Endothelial cell of umbilical vein (primary cell): ENCODE results near the gene ATP5PO. TPM values are rescaled to one million over a fixed set of nuclear protein-coding genes. Genes with fewer than 3 reads are reported as not detected.

Experiments
- BruUV-seq: library from RNA; stranded (reverse); fragments of 400-500 nt; replicated peaks from 2 replicates; lab custom pipeline; 2021; lab: Mats Ljungman, UMichigan
- CTCF ChIA-PET: fragments of 300-600, 350-600 bp; sonication (Branson Sonifier 250); formaldehyde crosslinking; loops from one replicate; lab custom pipeline; 2021; ENCODE audit warnings: antibody characterized with exemption, inconsistent platforms; lab: Charles Lee
- POLR2A ChIA-PET: fragments of 300-600, 350-600 bp; sonication (Branson Sonifier 250); formaldehyde crosslinking; loops from one replicate; lab custom pipeline; 2021; ENCODE audit warnings: antibody characterized with exemption, inconsistent platforms; lab: Charles Lee
- DNase-seq: peaks from one replicate; pipeline ENCODE4 v3.0.0-alpha.2; 2011; ENCODE audit warnings: low read depth, low spot score
- FAIRE-seq: peaks from 2 replicates; lab custom pipeline; 2011; peaks lifted over from hg19 to GRCh38; lab: Jason Lieb, UNC
- H2AFZ ChIP-seq: 2 replicates; pipeline ENCODE4 v1.6.0; 2012; ENCODE audit warnings: low read depth, low read length, control low read depth, inconsistent platforms
- H3K27ac ChIP-seq: 2 replicates; pipeline ENCODE4 v1.5.1; 2011; ENCODE audit warnings: low read depth, mild to moderate bottlenecking, control low read depth, low read length, moderate library complexity; ENCODE audit not compliant: insufficient read depth
- H3K27me3 ChIP-seq, 2 experiments: 2 replicates each; pipeline versions ENCODE4 v1.6.0 to v1.6.1; 2011; ENCODE audit warnings: low read length in 2 of 2, mixed read lengths in 1 of 2; ENCODE audit not compliant: control insufficient read depth in 2 of 2, insufficient read depth in 2 of 2
- H3K36me3 ChIP-seq, 2 experiments: 2 replicates in 1 of 2; 3 replicates in 1 of 2; pipeline ENCODE4 v1.5.1; 2011; ENCODE audit warnings: low read length in 2 of 2, mild to moderate bottlenecking in 1 of 2, moderate library complexity in 1 of 2; ENCODE audit not compliant: control insufficient read depth in 2 of 2, insufficient read depth in 2 of 2; ENCODE audit errors: extremely low read depth in 1 of 2
- H3K4me1 ChIP-seq: 3 replicates; pipeline ENCODE4 v1.5.1; 2011; ENCODE audit warnings: mild to moderate bottlenecking, low read length; ENCODE audit not compliant: control insufficient read depth, insufficient read depth; ENCODE audit errors: extremely low read depth
- H3K4me2 ChIP-seq: 2 replicates; pipeline ENCODE4 v1.6.1; 2011; ENCODE audit warnings: low read length, control low read depth, mixed read lengths; ENCODE audit not compliant: insufficient read depth
- H3K4me3 ChIP-seq, 3 experiments: fragments of 200-600 bp in 1 of 3; sonication (generic), shearing (Covaris generic) in 1 of 3; replicated peaks in 1 of 3; 2 replicates each; pipeline ENCODE4 v1.5.1; 2011 to 2016; ENCODE audit warnings: control low read depth in 3 of 3, low read length in 3 of 3, mild to moderate bottlenecking in 2 of 3, inconsistent platforms in 1 of 3, low read depth in 1 of 3, moderate library complexity in 1 of 3; ENCODE audit not compliant: insufficient read depth in 1 of 3
- H3K79me2 ChIP-seq: 2 replicates; pipeline ENCODE4 v1.6.0; 2012; ENCODE audit warnings: low read length, inconsistent platforms; ENCODE audit not compliant: control insufficient read depth, insufficient read depth
- H3K9ac ChIP-seq: replicated peaks from 2 replicates; pipeline ENCODE3; 2011; ENCODE audit warnings: low read length, control low read depth; ENCODE audit not compliant: insufficient read depth; ENCODE audit errors: extremely low read depth
- H3K9me1 ChIP-seq: replicated peaks from 3 replicates; pipeline ENCODE4 v1.6.0; 2011; ENCODE audit warnings: mild to moderate bottlenecking, low read length; ENCODE audit not compliant: control insufficient read depth, insufficient read depth; ENCODE audit errors: extremely low read depth
- H3K9me3 ChIP-seq: replicated peaks from 2 replicates; pipeline ENCODE4 v1.5.1; 2012; ENCODE audit warnings: low read length, inconsistent platforms; ENCODE audit not compliant: control insufficient read depth, insufficient read depth
- H4K20me1 ChIP-seq: replicated peaks from 2 replicates; pipeline ENCODE3; 2011; ENCODE audit warnings: mild to moderate bottlenecking, low read length; ENCODE audit not compliant: control insufficient read depth, insufficient read depth; ENCODE audit errors: extremely low read depth
- CTCF ChIP-seq, 2 donors: IDR thresholded peaks; 1 replicate in 1 of 2; 2 replicates in 1 of 2; pipeline ENCODE4 v1.5.1; 2011; ENCODE audit warnings: low read length in 2 of 2, mild to moderate bottlenecking in 2 of 2, moderate library complexity in 2 of 2, control low read depth in 1 of 2, inconsistent platforms in 1 of 2, low read depth in 1 of 2; ENCODE audit not compliant: insufficient read depth in 1 of 2; ENCODE audit errors: extremely low read depth in 1 of 2
- EZH2 ChIP-seq: IDR thresholded peaks from 2 replicates; pipeline ENCODE4 v1.6.1; 2012; ENCODE audit warnings: borderline replicate concordance, low read depth, mild to moderate bottlenecking, moderate library complexity, low read length, inconsistent platforms; ENCODE audit not compliant: severe bottlenecking
- FOS ChIP-seq: IDR thresholded peaks from 2 replicates; pipeline ENCODE4 v1.6.1; 2011; ENCODE audit warnings: mild to moderate bottlenecking, low read length, moderate library complexity, borderline replicate concordance; ENCODE audit not compliant: insufficient read depth
- GATA2 ChIP-seq: IDR thresholded peaks from 2 replicates; pipeline ENCODE4 v1.7.0; 2011; ENCODE audit warnings: low read depth, mild to moderate bottlenecking, moderate library complexity, mixed read lengths, low read length; ENCODE audit not compliant: insufficient read length, insufficient read depth
- JUN ChIP-seq: IDR thresholded peaks from 2 replicates; pipeline ENCODE4 v1.6.1; 2011; ENCODE audit warnings: borderline replicate concordance, low read depth; ENCODE audit not compliant: insufficient read length, insufficient read depth
- MAX ChIP-seq: IDR thresholded peaks from 2 replicates; pipeline ENCODE4 v1.6.1; 2011; ENCODE audit not compliant: insufficient read depth, insufficient read length
- MYC ChIP-seq: IDR thresholded peaks from one replicate; pipeline ENCODE4 v1.6.1; 2011; ENCODE audit warnings: mild to moderate bottlenecking, low read depth, low read length
- POLR2A ChIP-seq: IDR thresholded peaks from 2 replicates; pipeline ENCODE4 v1.6.1; 2012; ENCODE audit warnings: low read depth, mild to moderate bottlenecking, control low read depth, low read length
- POLR2AphosphoS5 ChIP-seq: IDR thresholded peaks from 2 replicates; pipeline ENCODE4 v1.6.1; 2012; ENCODE audit warnings: low read depth, mild to moderate bottlenecking, control low read depth, low read length, moderate library complexity; ENCODE audit not compliant: insufficient read depth
- dilution Hi-C: fragments of 300-500 bp; cut with MboI; formaldehyde crosslinking; loops from one replicate; pipeline ENCODE4 v1.15.0; 2019; ENCODE audit warnings: low sequenced_read_pairs; ENCODE audit not compliant: extremely low pct_ligation_motif_present
- intact Hi-C: fragments of 100-400 bp; cut with micrococcal nuclease; formaldehyde crosslinking; loops from one replicate; pipeline ENCODE4 v1.10.0; 2022
- polyA plus RNA-seq, 4 experiments: library from polyadenylated mRNA; depleted of rRNA in 3 of 4; stranded (reverse) in 3 of 4; unstranded in 1 of 4; fragments of >200 nt; gene quantifications; 2 replicates each; pipeline versions ENCODE4 v1.2.1 to v1.2.3, GENCODE V29; 2011 to 2012; ENCODE audit warnings: missing spikeins in 1 of 4
- total RNA-seq: library from RNA; stranded (reverse); gene quantifications from 2 replicates; pipeline ENCODE4 v1.2.3, GENCODE V29; 2021

Gene ATP5PO
- total and polyA plus RNA-seq, 2 donors (not counting 3 experiments of a cell fraction or from before 2014, with no cell fraction given): 187 to 207 TPM

GRCh38 chr21:33914188-33914587 lies 1.4 kb downstream of the ATP5PO start:
- peaks cover 4 to 12% of the 10 kb centered on the region in 2 experiments for H3K36me3 ChIP-seq
- H3K9me1 ChIP-seq: no peaks in the 10 kb centered on the region
- H4K20me1 ChIP-seq: no peaks in the 10 kb centered on the region
- H3K4me3 ChIP-seq: no peak overlapping the region
- TF ChIP-seq POLR2A (no peak), JUN (no peak), MAX (no peak), CTCF (IDR thresholded peaks at IDR 0.05; ENCODE audit: extremely low read depth in 1 of 2, insufficient read depth in 1 of 2, low read depth in 1 of 2, low read length in 2 of 2) (no peak), FOS (no peak), MYC (no peak), GATA2 (no peak), POLR2AphosphoS5 (no peak), EZH2 (no peak)
- no peak overlapping the region for H2AFZ ChIP-seq
- H3K27me3 ChIP-seq: no peaks in the 10 kb centered on the region
- intact Hi-C loops: no loop called here
- DNase-seq (no peak), FAIRE-seq (no peak)
- BruUV-seq: no TSS peak
- H3K4me1 ChIP-seq: peaks cover 13% of the 10 kb centered on the region
- peaks cover 25% of the 10 kb centered on the region for H3K79me2 ChIP-seq
- H3K4me2 ChIP-seq: peak overlapping the region; percentile 77
- POLR2A ChIA-PET: no interaction called here
- dilution Hi-C loops: no loop called here
- CTCF ChIA-PET: interaction anchor here (1.4 kb wide), 1 partner anchor 10 kb away, joined by 6 read pairs; no protein-coding TSS in a partner anchor
- no peaks in the 10 kb centered on the region for H3K9me3 ChIP-seq
- no peak overlapping the region for H3K27ac ChIP-seq
- no peak overlapping the region for H3K9ac ChIP-seq
